H9 (cell line): ENCODE results near the gene CNOT4. TPM values are rescaled to one million over a fixed set of nuclear protein-coding genes. Genes with fewer than 3 reads are reported as not detected.

Source experiments
- DNase-seq: peaks from one replicate; pipeline ENCODE4 v3.0.0-alpha.2; 2017
- H2AFZ ChIP-seq: one replicate; pipeline ENCODE4 v1.6.1; 2013; ENCODE audit warnings: mild to moderate bottlenecking, low read length, control low read depth, moderate library complexity
- H2AK5ac ChIP-seq: 2 replicates; pipeline ENCODE4 v1.6.1; 2013; ENCODE audit warnings: low read length, control low read depth, mixed read lengths; ENCODE audit not compliant: insufficient read length
- H2BK120ac ChIP-seq: one replicate; pipeline ENCODE4 v1.6.1; 2013; ENCODE audit warnings: low read depth, mild to moderate bottlenecking, low read length, control low read depth, inconsistent platforms; ENCODE audit not compliant: poor library complexity, severe bottlenecking
- H2BK12ac ChIP-seq: 2 replicates; pipeline ENCODE4 v1.6.1; 2013; ENCODE audit warnings: low read length, control low read depth, mixed read lengths, low read depth; ENCODE audit not compliant: insufficient read length
- H2BK15ac ChIP-seq: 2 replicates; pipeline ENCODE4 v1.6.1; 2013; ENCODE audit warnings: low read depth, low read length, control low read depth
- H2BK20ac ChIP-seq: one replicate; pipeline ENCODE4 v1.6.1; 2013; ENCODE audit warnings: low read depth, mild to moderate bottlenecking, low read length, control low read depth, inconsistent platforms; ENCODE audit not compliant: poor library complexity, severe bottlenecking
- H2BK5ac ChIP-seq: 2 replicates; pipeline ENCODE4 v1.6.1; 2013; ENCODE audit warnings: low read length, control low read depth, mixed read lengths; ENCODE audit not compliant: insufficient read length
- H3K14ac ChIP-seq: 2 replicates; pipeline ENCODE4 v1.6.1; 2013; ENCODE audit warnings: low read length, control low read depth; ENCODE audit not compliant: insufficient read depth
- H3K18ac ChIP-seq: 2 replicates; pipeline ENCODE4 v1.6.1; 2013; ENCODE audit warnings: low read depth, mild to moderate bottlenecking, mixed read lengths, low read length, control low read depth; ENCODE audit not compliant: insufficient read length
- H3K23ac ChIP-seq: 2 replicates; pipeline ENCODE4 v1.6.1; 2013; ENCODE audit warnings: low read length, control low read depth, mixed read lengths, low read depth; ENCODE audit not compliant: insufficient read length
- H3K23me2 ChIP-seq: 2 replicates; pipeline ENCODE4 v1.6.1; 2013; ENCODE audit warnings: low read depth, mild to moderate bottlenecking, mixed read lengths, low read length, control low read depth; ENCODE audit not compliant: insufficient read length, poor library complexity, severe bottlenecking
- H3K27ac ChIP-seq: 2 replicates; pipeline ENCODE4 v1.5.1; 2013; ENCODE audit warnings: low read length, control low read depth, mixed read lengths, low read depth; ENCODE audit not compliant: insufficient read length
- H3K27me3 ChIP-seq: 2 replicates; pipeline ENCODE4 v1.6.1; 2013; ENCODE audit warnings: low read length, control low read depth, inconsistent platforms; ENCODE audit not compliant: insufficient read depth
- H3K4ac ChIP-seq: 2 replicates; pipeline ENCODE4 v1.6.1; 2013; ENCODE audit warnings: low read depth, mild to moderate bottlenecking, control low read depth, inconsistent platforms, low read length, moderate library complexity
- H3K4me1 ChIP-seq: 2 replicates; pipeline ENCODE4 v1.6.1; 2013; ENCODE audit warnings: low read length, control low read depth, inconsistent platforms; ENCODE audit not compliant: insufficient read depth
- H3K4me2 ChIP-seq: 2 replicates; pipeline ENCODE4 v1.6.1; 2013; ENCODE audit warnings: low read length, control low read depth, mixed read lengths; ENCODE audit not compliant: insufficient read length, insufficient read depth
- H3K56ac ChIP-seq: 2 replicates; pipeline ENCODE4 v1.6.1; 2013; ENCODE audit warnings: low read depth, mild to moderate bottlenecking, mixed read lengths, low read length, control low read depth; ENCODE audit not compliant: insufficient read length
- H3K79me1 ChIP-seq: 2 replicates; pipeline ENCODE4 v1.6.1; 2013; ENCODE audit warnings: low read depth, mild to moderate bottlenecking, moderate library complexity, low read length, control low read depth, inconsistent platforms; ENCODE audit not compliant: insufficient read depth, poor library complexity, severe bottlenecking
- H3K79me2 ChIP-seq: 2 replicates; pipeline ENCODE4 v1.6.1; 2013; ENCODE audit warnings: low read length, control low read depth, inconsistent platforms; ENCODE audit not compliant: insufficient read depth
- H3K9ac ChIP-seq: 2 replicates; pipeline ENCODE4 v1.6.1; 2013; ENCODE audit warnings: low read length, control low read depth, mixed read lengths; ENCODE audit not compliant: insufficient read length; ENCODE audit errors: extremely low read depth
- H3K9me3 ChIP-seq: one replicate; pipeline ENCODE4 v1.6.1; 2013; ENCODE audit warnings: low read depth, low read length, inconsistent platforms; ENCODE audit not compliant: control insufficient read depth
- H3T11ph ChIP-seq: one replicate; pipeline ENCODE4 v1.6.1; 2013; ENCODE audit warnings: mild to moderate bottlenecking, low read length, control low read depth, inconsistent platforms
- H4K20me1 ChIP-seq: one replicate; pipeline ENCODE4 v1.6.1; 2013; ENCODE audit not compliant: control insufficient read depth, insufficient read length, insufficient read depth
- H4K5ac ChIP-seq: 2 replicates; pipeline ENCODE4 v1.6.1; 2013; ENCODE audit warnings: low read depth, mild to moderate bottlenecking, mixed read lengths, low read length, control low read depth; ENCODE audit not compliant: insufficient read length
- H4K8ac ChIP-seq: replicated peaks from 2 replicates; pipeline ENCODE4 v1.6.1; 2013; ENCODE audit warnings: low read length, control low read depth, mixed read lengths, low read depth; ENCODE audit not compliant: insufficient read length
- H4K91ac ChIP-seq: 2 replicates; pipeline ENCODE4 v1.6.1; 2013; ENCODE audit warnings: low read depth, mild to moderate bottlenecking, moderate library complexity, mixed read lengths, low read length, control low read depth; ENCODE audit not compliant: insufficient read length
- H3K27ac Mint-ChIP-seq, 3 experiments: 2 replicates in 2 of 3; 3 replicates in 1 of 3; pipeline ENCODE4 v1.8.0; 2020 to 2021; ENCODE audit warnings: mixed read lengths in 3 of 3, mild to moderate bottlenecking in 1 of 3, moderate library complexity in 1 of 3
- H3K27me3 Mint-ChIP-seq: 2 replicates; pipeline ENCODE4 v1.8.0; 2021; ENCODE audit warnings: low read depth, mild to moderate bottlenecking, moderate library complexity, mixed read lengths
- H3K36me3 Mint-ChIP-seq, 3 experiments: 2 replicates in 2 of 3; 3 replicates in 1 of 3; pipeline ENCODE4 v1.8.0; 2020 to 2021; ENCODE audit warnings: low read depth in 3 of 3, mixed read lengths in 3 of 3; ENCODE audit not compliant: insufficient read depth in 1 of 3
- H3K4me1 Mint-ChIP-seq, 2 experiments: 2 replicates each; pipeline ENCODE4 v1.8.0; 2020; ENCODE audit warnings: mixed read lengths in 2 of 2
- H3K4me3 Mint-ChIP-seq, 2 experiments: 2 replicates in 1 of 2; 3 replicates in 1 of 2; pipeline ENCODE4 v1.8.0; 2020 to 2021; ENCODE audit warnings: mild to moderate bottlenecking in 2 of 2, mixed read lengths in 2 of 2, moderate library complexity in 1 of 2
- H3K9me3 Mint-ChIP-seq, 2 experiments: 2 replicates in 1 of 2; 3 replicates in 1 of 2; pipeline ENCODE4 v1.8.0; 2020; ENCODE audit warnings: mild to moderate bottlenecking in 2 of 2, mixed read lengths in 2 of 2, moderate library complexity in 1 of 2
- CTCF ChIP-seq: fragments of 200-600 bp; sonication (generic); conservative IDR thresholded peaks from 3 replicates; pipeline ENCODE4 v1.8.0; 2021; ENCODE audit warnings: antibody characterized with exemption, mild to moderate bottlenecking
- WGBS: extraction: QIAGEN DNeasy Blood & Tissue Kit; methylation state at CpG from one replicate; pipeline ENCODE4 v1.1.7; 2013; ENCODE audit warnings: missing lambda C conversion rate, low lambda C conversion rate, mixed read lengths; ENCODE audit not compliant: insufficient read length; ENCODE audit errors: extremely low coverage; 5-methylcytosine and 5-hydroxymethylcytosine counted together
- total RNA-seq: library from RNA; stranded (reverse); gene quantifications from 2 replicates; pipeline ENCODE4 v1.2.1, GENCODE V29; 2021

Gene CNOT4
- total RNA-seq, 1 experiment from 2014 or later, result 27.4 TPM

GRCh38 chr7:135322571-135323340 lies 187.1 kb downstream of the CNOT4 start:
- no peak overlapping the region for H2BK20ac ChIP-seq
- no peak overlapping the region for H3K56ac ChIP-seq
- H3K79me2 ChIP-seq, result no peaks in the 10 kb centered on the region
- WGBS, result no CpG with 5 or more reads among the region's 1 CpG
- no peaks in the 10 kb centered on the region for H3K79me1 ChIP-seq
- no peak for DNase-seq
- no peak overlapping the region for H3K9ac ChIP-seq
- H3K23me2 ChIP-seq, result no peaks in the 10 kb centered on the region
- H3K4me2 ChIP-seq, result no peak overlapping the region
- no peak overlapping the region for H3K18ac ChIP-seq
- 0 out of 7 replicates have a peak, but pooled peaks cover 0 to 3% (median 0%) of the 10 kb centered on the region in 3 experiments for H3K36me3 Mint-ChIP-seq
- H2BK12ac ChIP-seq, result no peak overlapping the region
- no peaks in the 10 kb centered on the region for H4K20me1 ChIP-seq
- no peak overlapping the region for H3K27ac ChIP-seq
- no peak overlapping the region for H2AK5ac ChIP-seq
- H2BK5ac ChIP-seq, result no peak overlapping the region
- no peak overlapping the region for H3T11ph ChIP-seq
- no peak overlapping the region for H3K4me3 Mint-ChIP-seq
- no peak overlapping the region for H3K23ac ChIP-seq
- H4K8ac ChIP-seq, result no peak overlapping the region
- no peak overlapping the region for H4K91ac ChIP-seq
- no peaks in the 10 kb centered on the region for H3K9me3 ChIP-seq
- H2AFZ ChIP-seq, result no peak overlapping the region
- H3K4ac ChIP-seq, result no peak overlapping the region
- no peak overlapping the region for H3K14ac ChIP-seq
- H3K4me1 ChIP-seq, result no peaks in the 10 kb centered on the region
- no peaks in the 10 kb centered on the region; the same call in none of the 2 replicates for H3K27me3 Mint-ChIP-seq
- H4K5ac ChIP-seq, result no peak overlapping the region
- no peak overlapping the region for H3K27ac Mint-ChIP-seq
- no peaks in the 10 kb centered on the region for H3K27me3 ChIP-seq
- peaks cover 13 to 17% of the 10 kb centered on the region in 2 experiments; a peak in 3 of 5 replicates for H3K9me3 Mint-ChIP-seq
- TF ChIP-seq CTCF, result no peak
- peaks cover 3% of the 10 kb centered on the region in 2 experiments; a peak in 3 of 4 replicates for H3K4me1 Mint-ChIP-seq
- no peak overlapping the region for H2BK120ac ChIP-seq
- no peak overlapping the region for H2BK15ac ChIP-seq
